B cell (primary cell): ENCODE data around the gene PLEKHH1. TPM values are rescaled to one million over a fixed set of nuclear protein-coding genes. Genes with fewer than 3 reads are reported as not detected.
"Not testable (repeated sequence)": the region's sequence is repeated elsewhere in the genome, so short reads cannot be mapped to it uniquely, and the experiment has no call there.

Experiments
- ATAC-seq: fragments of 200-7000 bp; cut with Tn5 transposase; one replicate; pipeline ENCODE4 v1.10.0; 2021; ENCODE audit warnings: low read depth, mild to moderate bottlenecking, moderate number of reproducible peaks, moderate library complexity
- CTCF ChIA-PET: fragments of 350-600 bp; sonication (Branson Sonifier 250); formaldehyde crosslinking; loops from one replicate; lab custom pipeline; 2021; ENCODE audit warnings: antibody characterized with exemption, inconsistent platforms; lab: Charles Lee
- POLR2A ChIA-PET: fragments of 350-600 bp; sonication (Branson Sonifier 250); formaldehyde crosslinking; loops from one replicate; lab custom pipeline; 2021; ENCODE audit warnings: antibody characterized with exemption; lab: Charles Lee
- DNase-seq: peaks from one replicate; pipeline ENCODE4 v3.0.0; 2013
- H2AFZ ChIP-seq: 2 replicates; pipeline ENCODE4 v1.6.1; 2012; ENCODE audit warnings: mild to moderate bottlenecking, low read depth, low read length; ENCODE audit not compliant: insufficient read depth, poor library complexity, severe bottlenecking
- H3K27ac ChIP-seq, 2 donors: 1 replicate in 1 of 2; 2 replicates in 1 of 2; pipeline ENCODE4 v1.5.1; 2012 to 2013; ENCODE audit warnings: low read length in 2 of 2, mild to moderate bottlenecking in 2 of 2, moderate library complexity in 1 of 2
- H3K27me3 ChIP-seq, 4 experiments: fragments of 200-600 bp in 1 of 4; sonication (generic) in 1 of 4; replicated peaks in 1 of 4; 1 replicate in 2 of 4; 2 replicates in 2 of 4; pipeline versions ENCODE4 v1.6.1 to v1.7.0; 2013 to 2016; ENCODE audit warnings: low read length in 3 of 4, mild to moderate bottlenecking in 2 of 4, mixed read lengths in 1 of 4, moderate library complexity in 1 of 4; ENCODE audit not compliant: insufficient read depth in 4 of 4, control insufficient read depth in 3 of 4; ENCODE audit errors: control extremely low read depth in 1 of 4
- H3K36me3 ChIP-seq, 2 experiments: replicated peaks in 1 of 2; 1 replicate in 1 of 2; 2 replicates in 1 of 2; pipeline versions ENCODE4 v1.6.1 to v1.7.1; 2013; ENCODE audit warnings: low read length in 1 of 2; ENCODE audit not compliant: insufficient read depth in 2 of 2, control insufficient read depth in 1 of 2; ENCODE audit errors: control extremely low read depth in 1 of 2, extremely low read depth in 1 of 2
- H3K4me1 ChIP-seq, 2 donors: fragments of 200-600 bp in 1 of 2; sonication (generic) in 1 of 2; 1 replicate in 1 of 2; 2 replicates in 1 of 2; pipeline versions ENCODE4 v1.5.1 to v1.6.1; 2013 to 2017; ENCODE audit warnings: low read length in 2 of 2; ENCODE audit not compliant: control insufficient read depth in 2 of 2, insufficient read depth in 2 of 2
- H3K4me2 ChIP-seq: replicated peaks from 2 replicates; pipeline ENCODE3; 2012; ENCODE audit warnings: mild to moderate bottlenecking, low read depth, low read length; ENCODE audit not compliant: poor library complexity, severe bottlenecking
- H3K4me3 ChIP-seq, 5 experiments: fragments of 200-600 bp in 1 of 5; sonication (generic) in 1 of 5; 1 replicate in 3 of 5; 2 replicates in 2 of 5; pipeline versions ENCODE4 v1.5.1 to v1.7.0; 2011 to 2016; ENCODE audit warnings: low read length in 4 of 5, mild to moderate bottlenecking in 4 of 5, low read depth in 2 of 5, control low read depth in 1 of 5, moderate library complexity in 1 of 5; ENCODE audit not compliant: insufficient read depth in 1 of 5; ENCODE audit errors: control extremely low read depth in 1 of 5, extremely low read depth in 1 of 5
- H3K79me2 ChIP-seq: fragments of 200-600 bp; sonication (generic); one replicate; pipeline ENCODE4 v1.6.0; 2016; ENCODE audit warnings: low read length; ENCODE audit not compliant: control insufficient read depth, insufficient read depth
- H3K9ac ChIP-seq: fragments of 200-600 bp; sonication (generic); 2 replicates; pipeline ENCODE4 v1.6.1; 2017; ENCODE audit warnings: mild to moderate bottlenecking, low read length, moderate library complexity
- H3K9me3 ChIP-seq, 3 donors: one replicate each; pipeline versions ENCODE4 v1.6.1 to v1.7.1; 2013; ENCODE audit warnings: low read length in 2 of 3; ENCODE audit not compliant: control insufficient read depth in 2 of 3, insufficient read depth in 1 of 3; ENCODE audit errors: control extremely low read depth in 1 of 3
- H4K20me1 ChIP-seq: 2 replicates; pipeline ENCODE4 v1.6.0; 2012; ENCODE audit warnings: mild to moderate bottlenecking, low read length; ENCODE audit not compliant: insufficient read depth, control insufficient read depth, poor library complexity, severe bottlenecking
- H3K27ac Mint-ChIP-seq: one replicate; pipeline ENCODE4 v1.8.0; 2021; ENCODE audit warnings: mixed read lengths
- H3K27me3 Mint-ChIP-seq: one replicate; pipeline ENCODE4 v1.8.0; 2021; ENCODE audit warnings: mixed read lengths
- H3K4me1 Mint-ChIP-seq: one replicate; pipeline ENCODE4 v1.8.0; 2021; ENCODE audit warnings: mixed read lengths
- H3K4me3 Mint-ChIP-seq: one replicate; pipeline ENCODE4 v1.8.0; 2021; ENCODE audit warnings: mixed read lengths
- H3K9me3 Mint-ChIP-seq: one replicate; pipeline ENCODE4 v1.8.0; 2022; ENCODE audit warnings: mixed read lengths; ENCODE audit not compliant: insufficient read depth
- CTCF ChIP-seq: fragments of 200-600 bp; IDR thresholded peaks from one replicate; pipeline ENCODE4 v1.8.0; 2022; ENCODE audit warnings: antibody characterized with exemption, mild to moderate bottlenecking
- EZH2 ChIP-seq: IDR thresholded peaks from 2 replicates; pipeline ENCODE4 v1.6.1; 2012; ENCODE audit warnings: borderline replicate concordance, low read depth, mild to moderate bottlenecking, moderate library complexity, low read length; ENCODE audit not compliant: insufficient read depth, poor library complexity, severe bottlenecking
- WGBS: methylation state at CpG from one replicate; pipeline ENCODE4 v1.1.5; 2013; ENCODE audit warnings: missing lambda C conversion rate; ENCODE audit not compliant: insufficient coverage; 5-methylcytosine and 5-hydroxymethylcytosine counted together
- intact Hi-C: fragments of 100-400 bp; cut with micrococcal nuclease; formaldehyde crosslinking; loops from one replicate; pipeline ENCODE4 v1.10.0; 2022
- polyA plus RNA-seq: library from polyadenylated mRNA; depleted of rRNA; stranded (reverse); fragments of >200 nt; gene quantifications from 2 replicates; pipeline ENCODE4 v1.2.3, GENCODE V29; 2012
- total RNA-seq, 2 donors: library from RNA; stranded (reverse); fragments of 120-200 nt in 1 of 2; gene quantifications; 1 replicate in 1 of 2; 2 replicates in 1 of 2; pipeline versions ENCODE4 v1.2.3 to v1.2.4, GENCODE V29; 2013 to 2022

PLEKHH1 gene
- total and polyA plus RNA-seq, 2 donors (not counting 1 experiment from before 2014, with no cell fraction given), result 0.17 to 0.37 TPM

GRCh38 chr14:67599698-67600561, 66.8 kb downstream of the PLEKHH1 start, which contains the start of gene PIGH:
PIGH (minus strand) TSS chr14:67600268; CDS start chr14:67600203, 65 bp downstream.
- H3K79me2 ChIP-seq, result peaks cover 47% of the 10 kb centered on the region
- 3% methylated on average over 68 of the region's 77 CpGs for WGBS
- peaks cover 0 to 9% of the 10 kb centered on the region in 2 experiments for H3K36me3 ChIP-seq
- CTCF ChIA-PET, result interaction anchor here (0.6 to 4.2 kb wide), 20 partner anchors 9 to 240 kb away, joined by 3 to 49 read pairs (median 5); partner anchors contain the start of genes ARG2, ATP6V1D, EIF2S1 and RDH11
- peak within 1 kb of the TSS; percentile 95 for H3K9ac ChIP-seq
- peak within 1 kb of the TSS; percentile 78 to 97 (median 94) for H3K4me3 ChIP-seq
- peaks cover 4% of the 10 kb centered on the region for H3K9me3 Mint-ChIP-seq
- H3K9me3 ChIP-seq, result peaks cover 0 to 7% (median 0%) of the 10 kb centered on the region in 3 donors
- peak within 1 kb of the TSS; percentile 90 for H3K4me3 Mint-ChIP-seq
- H3K27me3 Mint-ChIP-seq, result no peaks in the 10 kb centered on the region
- H3K27ac ChIP-seq, result peak within 1 kb of the TSS; percentile 84 to 85
- peak within 1 kb of the TSS; percentile 84 for H3K4me2 ChIP-seq
- POLR2A ChIA-PET, result interaction anchor here (0.9 to 1.9 kb wide), 5 partner anchors 20 to 240 kb away, joined by 4 to 7 read pairs (median 6); partner anchors contain the start of genes ARG2, ATP6V1D, RDH11 and TMEM229B
- intact Hi-C loops, result loop anchor here (1.0 to 5.0 kb wide), 9 partner anchors 15 to 1797 kb away; partner anchors contain the start of genes ARG2, EIF2S1, ERH and RAD51B
- H3K27ac Mint-ChIP-seq, result peak within 1 kb of the TSS; percentile 98
- TF ChIP-seq CTCF, result peak; percentile 82
- TF ChIP-seq EZH2, result no peak
- H4K20me1 ChIP-seq, result peaks cover 12% of the 10 kb centered on the region
- H2AFZ ChIP-seq, result peak within 1 kb of the TSS; percentile 89
- no peaks in the 10 kb centered on the region for H3K27me3 ChIP-seq
- H3K4me1 ChIP-seq, result peaks cover 44 to 49% of the 10 kb centered on the region in 2 donors
- H3K4me1 Mint-ChIP-seq, result peaks cover 61% of the 10 kb centered on the region
- peak; percentile 90 for ATAC-seq
- peak; percentile 95 for DNase-seq

GRCh38 chr14:67600562-67600974, 67.5 kb downstream of the PLEKHH1 start:
- peak overlapping the region; percentile 84 for H3K4me2 ChIP-seq
- intact Hi-C loops, result loop anchor here (1.0 to 5.0 kb wide), 8 partner anchors 16 to 1797 kb away; partner anchors contain the start of genes ARG2, EIF2S1, ERH and RAD51B
- WGBS, result 82% methylated on average over 18 of the region's 21 CpGs
- peak overlapping the region; percentile 90 for H3K4me3 Mint-ChIP-seq
- peaks cover 47% of the 10 kb centered on the region for H3K79me2 ChIP-seq
- H3K9me3 ChIP-seq, H3K27me3 Mint-ChIP-seq, H3K27me3 ChIP-seq, DNase-seq, H3K9me3 Mint-ChIP-seq, H3K36me3 ChIP-seq: not testable (repeated sequence)
- peaks cover 58% of the 10 kb centered on the region for H3K4me1 Mint-ChIP-seq
- peaks cover 44 to 49% of the 10 kb centered on the region in 2 donors for H3K4me1 ChIP-seq
- H3K9ac ChIP-seq, result peak overlapping the region; percentile 95
- ATAC-seq, result peak; percentile 0
- POLR2A ChIA-PET, result interaction anchor here (0.9 to 1.9 kb wide), 5 partner anchors 19 to 241 kb away, joined by 4 to 7 read pairs (median 6); partner anchors contain the start of genes ARG2, ATP6V1D, RDH11 and TMEM229B
- CTCF ChIA-PET, result interaction anchor here (0.6 to 4.2 kb wide), 19 partner anchors 8 to 241 kb away, joined by 3 to 49 read pairs (median 5); partner anchors contain the start of genes ARG2, ATP6V1D, EIF2S1 and RDH11
- peak overlapping the region; percentile 84 to 85 for H3K27ac ChIP-seq
- peak overlapping the region; percentile 89 for H2AFZ ChIP-seq
- peaks cover 11% of the 10 kb centered on the region for H4K20me1 ChIP-seq
- peak overlapping the region; percentile 27 to 97 (median 94) for H3K4me3 ChIP-seq
- H3K27ac Mint-ChIP-seq, result peak overlapping the region; percentile 98
